Measurements from ENCODE around the gene ATG9B.
"Not testable (repeated sequence)": the region's sequence is repeated elsewhere in the genome, so short reads cannot be mapped to it uniquely, and the experiment has no call there.

The ATG9B gene

DNA sequence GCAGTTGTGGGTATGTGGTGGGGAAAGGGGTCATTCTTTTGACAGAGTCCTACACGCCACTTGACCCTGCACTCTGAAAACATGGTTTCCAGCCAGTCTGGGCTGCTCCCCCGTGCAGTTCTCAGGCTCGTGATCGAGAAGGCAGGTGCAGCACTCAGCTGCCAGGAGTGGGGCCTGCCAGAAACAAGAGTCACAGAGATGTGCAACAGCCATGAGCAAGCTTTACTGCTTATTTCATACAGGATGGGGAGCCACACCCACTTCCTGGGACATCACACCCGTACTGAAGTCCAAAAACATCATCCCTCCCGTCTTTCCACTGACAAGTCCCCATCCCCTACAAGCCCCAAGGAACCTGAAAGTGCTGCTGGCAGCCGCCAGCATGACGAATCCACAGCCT lies 9.3 kb downstream of the ATG9B start:
- DNase-seq (ENCODE audit: low spot score), result peak; percentile 57

DNA sequence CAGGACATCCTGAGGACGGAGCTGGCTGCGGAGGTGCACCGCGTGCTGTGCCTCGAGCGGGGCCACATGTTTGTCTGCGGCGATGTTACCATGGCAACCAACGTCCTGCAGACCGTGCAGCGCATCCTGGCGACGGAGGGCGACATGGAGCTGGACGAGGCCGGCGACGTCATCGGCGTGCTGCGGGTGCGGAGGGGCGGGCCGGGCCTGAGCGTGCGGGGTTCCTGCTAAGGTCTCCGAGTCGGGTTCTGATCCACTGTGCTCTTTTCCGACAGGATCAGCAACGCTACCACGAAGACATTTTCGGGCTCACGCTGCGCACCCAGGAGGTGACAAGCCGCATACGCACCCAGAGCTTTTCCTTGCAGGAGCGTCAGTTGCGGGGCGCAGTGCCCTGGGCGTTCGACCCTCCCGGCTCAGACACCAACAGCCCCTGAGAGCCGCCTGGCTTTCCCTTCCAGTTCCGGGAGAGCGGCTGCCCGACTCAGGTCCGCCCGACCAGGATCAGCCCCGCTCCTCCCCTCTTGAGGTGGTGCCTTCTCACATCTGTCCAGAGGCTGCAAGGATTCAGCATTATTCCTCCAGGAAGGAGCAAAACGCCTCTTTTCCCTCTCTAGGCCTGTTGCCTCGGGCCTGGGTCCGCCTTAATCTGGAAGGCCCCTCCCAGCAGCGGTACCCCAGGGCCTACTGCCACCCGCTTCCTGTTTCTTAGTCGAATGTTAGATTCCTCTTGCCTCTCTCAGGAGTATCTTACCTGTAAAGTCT lies 10.4 kb downstream of the ATG9B start:
- peak; percentile 93 for DNase-seq (ENCODE audit: low spot score)

DNA sequence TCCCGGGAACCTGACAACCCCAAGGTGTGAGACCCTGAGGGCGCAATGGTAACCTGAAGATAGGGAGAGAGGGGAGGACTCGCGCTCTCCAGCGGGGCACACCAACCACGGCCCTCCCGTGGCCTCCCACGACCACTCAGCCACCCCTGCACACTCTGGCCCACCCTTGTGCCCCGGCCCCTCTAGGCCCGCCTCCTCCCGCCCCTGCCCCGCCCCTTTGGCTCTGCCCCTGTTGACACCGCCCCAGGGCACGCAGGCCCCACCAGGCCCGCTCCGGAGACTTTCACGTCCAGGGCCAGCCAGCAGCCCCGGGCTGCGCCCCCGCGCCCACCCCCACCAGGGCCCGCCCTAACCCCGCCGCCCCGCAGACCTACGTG lies 10.9 kb downstream of the ATG9B start:
- DNase-seq (ENCODE audit: low spot score), result no peak

DNA sequence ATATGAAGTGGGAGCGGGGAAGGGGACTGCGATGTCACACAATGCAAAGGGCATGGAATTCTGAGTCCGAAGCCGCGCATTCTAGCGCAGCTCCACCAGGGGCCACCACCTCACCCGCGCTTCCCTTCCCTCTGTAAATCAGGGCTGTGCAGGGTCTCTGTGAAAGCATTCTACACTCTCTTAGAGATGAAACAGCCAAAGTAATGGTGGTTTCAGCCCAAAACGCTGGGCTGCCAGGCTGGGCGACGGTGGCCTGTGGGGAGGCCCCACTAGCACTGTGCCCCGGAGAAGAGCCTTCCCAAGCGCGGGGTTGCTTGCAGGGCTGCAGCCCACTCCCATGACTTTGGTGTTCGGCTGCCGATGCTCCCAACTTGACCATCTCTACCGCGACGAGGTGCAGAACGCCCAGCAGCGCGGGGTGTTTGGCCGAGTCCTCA lies 11.4 kb downstream of the ATG9B start:
- peak; percentile 19 for DNase-seq (ENCODE audit: low spot score)

DNA sequence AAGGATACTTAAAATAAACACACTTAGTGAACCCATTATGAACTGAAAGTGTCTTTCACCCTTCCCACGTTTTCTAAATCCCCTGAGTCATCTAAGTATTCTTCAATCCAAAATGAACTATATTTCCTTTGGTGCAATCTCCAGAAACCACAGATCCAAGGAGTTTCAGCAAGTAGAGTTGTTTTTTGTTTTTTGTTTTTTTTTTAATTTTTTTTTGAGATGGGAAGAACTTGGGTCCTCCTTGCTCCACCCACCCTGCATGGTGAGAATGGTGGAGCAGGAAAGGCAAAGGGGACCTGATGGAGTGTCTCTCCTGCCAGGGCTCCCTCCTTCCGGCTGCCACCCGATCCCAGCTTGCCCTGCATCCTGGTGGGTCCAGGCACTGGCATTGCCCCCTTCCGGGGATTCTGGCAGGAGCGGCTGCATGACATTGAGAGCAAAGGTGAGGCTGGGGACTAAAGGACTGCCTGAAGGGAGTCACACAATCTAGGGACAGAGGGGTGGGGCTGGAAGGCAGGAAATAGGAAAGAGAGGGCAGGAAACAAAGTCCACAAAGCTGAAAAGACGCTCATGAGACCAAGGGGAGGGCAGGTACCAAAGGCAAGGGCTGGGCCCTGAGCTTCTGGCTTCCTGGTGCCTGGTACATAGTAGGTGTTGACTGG lies 12.1 kb downstream of the ATG9B start:
- no peak for DNase-seq (ENCODE audit: low spot score)

DNA sequence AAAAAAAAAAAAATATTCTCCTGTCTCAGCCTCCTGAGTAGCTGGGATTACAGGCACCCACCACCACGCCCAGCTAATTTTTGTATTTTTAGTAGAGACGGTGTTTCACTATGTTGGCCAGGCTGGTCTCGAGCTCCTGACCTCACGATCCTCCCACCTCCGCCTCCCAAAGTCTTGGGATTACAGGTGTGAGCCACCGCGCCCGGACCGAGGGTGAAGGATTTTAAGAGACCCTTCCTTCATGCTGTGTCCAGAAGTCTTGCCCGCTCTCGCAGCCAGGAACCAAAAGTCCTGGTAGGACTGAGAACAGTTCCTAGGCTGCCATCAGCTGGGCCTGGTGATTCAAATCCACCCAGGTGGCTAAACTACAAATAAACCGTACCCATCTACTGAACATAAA lies 12.7 kb downstream of the ATG9B start:
- not testable (repeated sequence) for DNase-seq (ENCODE audit: low spot score)

DNA sequence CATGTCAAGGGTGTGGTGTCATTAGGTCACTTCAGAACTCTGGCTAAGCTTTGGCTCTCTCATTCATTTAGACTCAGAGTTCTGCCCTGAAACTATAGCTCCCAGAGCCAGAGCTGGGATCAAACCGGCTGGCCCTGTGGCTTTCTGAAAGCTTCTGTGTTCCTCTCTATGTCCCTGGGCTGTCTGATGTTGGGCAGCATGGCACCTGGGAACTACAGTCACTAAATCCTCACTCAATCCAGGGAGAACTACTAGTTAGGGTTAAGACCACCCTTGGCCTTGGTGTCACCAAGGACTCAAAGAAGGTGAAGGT lies 13.2 kb downstream of the ATG9B start:
- DNase-seq (ENCODE audit: low spot score), result no peak

DNA sequence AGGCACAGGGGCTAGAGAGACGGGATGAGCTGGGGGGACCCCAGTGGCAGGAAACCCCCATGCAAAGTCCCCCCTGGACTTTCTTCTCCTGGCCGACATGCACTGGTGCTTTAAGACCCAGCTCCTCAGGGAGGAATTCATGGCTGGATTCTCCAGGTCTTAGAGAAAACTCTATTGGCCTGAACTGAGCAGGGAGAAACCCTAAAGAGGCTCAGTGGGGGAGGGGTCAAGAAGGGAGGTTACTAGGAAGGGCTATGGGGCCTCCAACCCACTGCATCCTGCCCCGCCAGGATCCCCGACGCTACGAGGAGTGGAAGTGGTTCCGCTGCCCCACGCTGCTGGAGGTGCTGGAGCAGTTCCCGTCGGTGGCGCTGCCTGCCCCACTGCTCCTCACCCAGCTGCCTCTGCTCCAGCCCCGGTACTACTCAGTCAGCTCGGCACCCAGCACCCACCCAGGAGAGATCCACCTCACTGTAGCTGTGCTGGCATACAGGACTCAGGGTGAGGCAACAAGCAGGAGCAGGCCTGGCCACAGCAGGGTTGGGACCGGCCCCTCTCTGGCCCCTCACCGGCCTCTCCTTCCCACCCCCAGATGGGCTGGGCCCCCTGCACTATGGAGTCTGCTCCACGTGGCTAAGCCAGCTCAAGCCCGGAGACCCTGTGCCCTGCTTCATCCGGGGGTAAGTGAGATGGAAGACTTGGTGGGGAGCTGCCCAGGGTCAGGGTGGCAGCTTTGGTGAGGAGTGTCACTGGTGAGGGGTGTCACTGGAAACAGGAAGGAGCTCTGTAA lies 13.8 kb downstream of the ATG9B start:
- DNase-seq (ENCODE audit: low spot score), result peak; percentile 41

DNA sequence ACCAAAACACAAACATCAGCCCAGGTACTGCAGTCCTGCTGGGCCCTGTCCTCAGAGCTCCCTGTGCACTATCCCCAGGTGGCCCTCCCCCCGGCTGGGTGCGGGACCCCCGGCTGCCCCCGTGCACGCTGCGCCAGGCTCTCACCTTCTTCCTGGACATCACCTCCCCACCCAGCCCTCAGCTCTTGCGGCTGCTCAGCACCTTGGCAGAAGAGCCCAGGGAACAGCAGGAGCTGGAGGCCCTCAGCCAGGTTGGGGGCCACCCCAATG lies 14.3 kb downstream of the ATG9B start:
- no peak for DNase-seq (ENCODE audit: low spot score)

DNA sequence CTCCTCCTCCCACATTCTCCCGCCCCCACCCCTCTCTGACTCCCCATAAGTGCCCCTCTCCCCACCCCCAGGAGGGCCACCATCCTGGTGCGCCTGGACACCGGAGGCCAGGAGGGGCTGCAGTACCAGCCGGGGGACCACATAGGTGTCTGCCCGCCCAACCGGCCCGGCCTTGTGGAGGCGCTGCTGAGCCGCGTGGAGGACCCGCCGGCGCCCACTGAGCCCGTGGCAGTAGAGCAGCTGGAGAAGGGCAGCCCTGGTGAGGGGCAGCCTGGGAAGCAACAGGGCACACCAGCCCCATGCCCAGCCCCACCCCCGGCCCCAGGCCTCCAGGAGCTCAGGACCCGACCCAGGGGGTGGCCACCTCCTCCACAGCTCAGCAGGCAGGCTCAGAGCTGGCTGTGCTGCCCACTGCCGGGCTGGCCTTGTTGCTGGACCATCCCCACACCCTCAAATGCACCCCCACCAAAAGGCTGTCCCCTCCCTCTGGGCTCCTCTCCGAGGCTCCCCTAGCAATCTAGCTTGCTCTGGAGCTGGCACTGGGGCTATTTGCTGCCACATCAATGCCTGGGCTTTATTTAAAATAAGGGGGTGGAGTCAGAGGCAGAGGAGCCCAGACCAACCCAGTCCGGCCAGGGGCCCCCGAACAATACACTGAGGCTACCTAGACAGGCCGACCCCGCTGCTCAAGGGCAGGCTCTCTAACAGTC lies 14.8 kb downstream of the ATG9B start:
- DNase-seq (ENCODE audit: low spot score), result no peak

DNA sequence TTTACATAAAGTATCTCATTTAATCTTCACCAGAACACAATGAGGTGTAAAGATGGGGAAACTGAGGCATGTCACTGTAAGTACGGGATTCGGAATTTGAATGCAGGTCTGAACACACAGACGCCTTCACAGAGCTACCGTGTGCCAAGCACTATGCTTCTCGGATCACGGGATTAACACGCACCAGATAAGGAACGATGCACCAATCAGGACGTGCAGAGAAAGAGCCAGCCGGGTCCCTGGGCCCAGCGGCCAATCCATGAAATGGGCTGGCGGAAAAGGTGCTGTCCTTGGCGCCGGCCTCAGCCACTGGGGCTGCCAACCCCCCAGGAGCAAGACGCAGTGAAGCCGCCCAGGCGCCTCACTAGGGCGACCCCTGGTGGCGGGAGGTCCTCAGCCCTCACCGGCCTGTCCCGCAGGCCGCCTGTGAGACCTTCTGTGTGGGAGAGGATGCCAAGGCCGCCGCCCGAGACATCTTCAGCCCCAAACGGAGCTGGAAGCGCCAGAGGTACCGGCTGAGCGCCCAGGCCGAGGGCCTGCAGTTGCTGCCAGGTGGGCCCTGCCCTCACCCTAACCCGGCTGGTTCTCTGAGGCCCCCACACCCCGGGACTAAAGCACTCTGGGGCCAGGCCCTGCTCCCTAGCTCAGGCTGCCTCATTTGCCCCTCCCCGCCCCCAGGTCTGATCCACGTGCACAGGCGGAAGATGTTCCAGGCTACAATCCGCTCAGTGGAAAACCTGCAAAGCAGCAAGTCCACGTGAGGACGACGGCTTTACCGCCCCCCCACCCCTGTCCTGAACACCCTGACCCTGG lies 15.6 kb downstream of the ATG9B start:
- DNase-seq (ENCODE audit: low spot score), result peak; percentile 89

DNA sequence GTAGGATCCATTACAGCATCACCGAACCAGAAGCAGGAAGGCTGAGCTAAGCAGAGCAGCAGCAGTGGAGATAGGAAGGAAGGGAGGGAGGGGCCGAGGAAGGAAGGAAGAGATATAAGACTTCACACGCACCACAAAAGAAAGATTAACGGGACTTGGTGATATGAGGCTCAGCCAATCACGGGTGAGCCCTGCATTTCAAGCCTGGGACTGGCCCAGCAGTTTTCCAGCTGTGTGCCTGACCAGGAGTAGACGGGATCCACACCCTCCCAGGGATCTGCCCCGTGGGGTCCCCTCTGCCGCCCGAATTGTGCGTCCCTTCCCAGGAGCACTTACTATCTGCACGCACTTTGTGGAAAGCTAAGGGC lies 16.2 kb downstream of the ATG9B start:
- DNase-seq (ENCODE audit: low spot score), result peak; percentile 48

DNA sequence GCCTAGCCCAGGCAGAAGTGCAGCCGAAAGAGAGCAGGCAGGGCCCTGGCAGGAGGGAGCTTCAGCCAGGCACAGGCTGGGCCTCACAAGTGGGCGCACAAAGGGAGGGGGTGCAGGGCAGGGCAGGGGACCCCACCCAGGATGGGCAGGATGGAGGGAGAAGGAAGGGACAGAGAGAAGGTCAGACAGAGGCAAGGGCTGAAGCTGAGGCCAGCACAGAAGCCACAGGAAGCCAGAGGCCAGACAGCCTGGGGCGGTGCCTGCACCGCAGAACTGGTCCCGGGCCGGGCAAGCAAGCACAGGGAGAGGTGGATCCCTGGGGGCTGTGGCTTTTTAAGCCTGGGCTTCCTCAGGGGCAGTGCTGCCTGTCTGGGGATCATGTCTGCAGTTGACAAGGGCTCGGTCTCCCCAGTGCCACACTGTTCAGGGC lies 16.8 kb downstream of the ATG9B start:
- no peak for DNase-seq (ENCODE audit: low spot score)

DNA sequence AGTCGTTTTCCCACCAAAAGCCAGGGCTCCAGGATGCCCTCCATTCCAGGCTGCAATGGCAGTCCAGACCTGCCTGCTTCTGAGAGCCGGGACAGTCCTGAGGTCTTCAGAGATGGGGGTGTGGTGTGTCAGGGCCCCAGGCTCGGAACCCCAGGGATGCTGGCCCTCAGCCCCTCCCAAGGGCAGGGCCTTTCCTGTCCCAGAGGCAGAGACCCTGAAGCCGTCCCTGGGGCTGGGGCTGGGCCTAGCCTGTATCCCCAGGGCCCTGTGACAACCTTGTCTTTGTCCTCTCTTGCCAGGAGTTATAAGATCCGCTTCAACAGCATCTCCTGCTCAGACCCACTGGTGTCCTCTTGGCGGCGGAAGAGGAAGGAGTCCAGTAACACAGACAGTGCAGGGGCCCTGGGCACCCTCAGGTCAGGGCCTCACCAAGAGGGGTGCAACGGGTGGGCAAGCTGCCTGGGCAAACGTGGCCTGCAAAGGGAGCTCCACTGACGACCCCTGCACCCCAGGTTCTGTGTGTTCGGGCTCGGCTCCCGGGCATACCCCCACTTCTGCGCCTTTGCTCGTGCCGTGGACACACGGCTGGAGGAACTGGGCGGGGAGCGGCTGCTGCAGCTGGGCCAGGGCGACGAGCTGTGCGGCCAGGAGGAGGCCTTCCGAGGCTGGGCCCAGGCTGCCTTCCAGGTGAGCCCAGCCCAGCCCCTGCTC lies 17.5 kb downstream of the ATG9B start:
- DNase-seq (ENCODE audit: low spot score), result no peak

DNA sequence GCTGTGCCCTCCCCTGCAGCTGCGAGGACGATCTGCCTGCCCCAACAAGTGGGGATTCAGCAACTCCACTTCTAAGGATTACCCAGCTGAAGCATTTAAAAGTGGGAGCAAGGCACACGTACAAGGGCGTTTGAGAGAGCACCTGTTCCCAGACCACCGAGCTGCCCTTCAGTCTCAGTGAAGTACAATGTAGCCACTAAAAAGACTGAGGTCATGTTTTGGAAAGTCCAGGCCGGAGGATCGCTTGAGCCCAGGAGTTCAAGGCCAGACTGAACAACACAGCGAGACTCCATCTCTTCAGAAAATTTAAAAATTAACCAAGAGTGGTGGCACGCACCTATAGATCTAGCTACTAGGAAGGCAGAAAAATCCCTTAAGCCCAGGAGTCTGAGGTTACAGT lies 18.7 kb downstream of the ATG9B start:
- no peak for DNase-seq (ENCODE audit: low spot score)

DNA sequence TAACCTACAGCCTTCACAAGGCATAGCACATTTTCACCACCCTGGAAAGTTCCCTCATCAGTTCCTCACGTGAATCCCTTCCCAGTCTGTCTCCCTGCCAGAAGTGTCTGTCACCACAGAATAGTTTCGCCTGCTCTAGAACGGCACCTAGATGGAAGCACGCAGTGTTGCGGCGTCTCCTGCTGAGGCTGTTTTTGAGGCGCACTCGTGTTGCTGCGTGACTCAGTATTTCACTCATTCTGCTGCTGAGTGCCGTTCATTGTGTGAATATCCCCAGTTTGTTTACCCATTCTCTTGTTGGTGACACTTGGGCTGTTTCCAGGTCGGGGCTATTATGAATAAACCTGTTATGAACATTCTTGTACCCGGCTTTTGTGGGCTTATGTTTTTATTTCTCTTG lies 20.7 kb downstream of the ATG9B start:
- DNase-seq (ENCODE audit: low spot score), result no peak

DNA sequence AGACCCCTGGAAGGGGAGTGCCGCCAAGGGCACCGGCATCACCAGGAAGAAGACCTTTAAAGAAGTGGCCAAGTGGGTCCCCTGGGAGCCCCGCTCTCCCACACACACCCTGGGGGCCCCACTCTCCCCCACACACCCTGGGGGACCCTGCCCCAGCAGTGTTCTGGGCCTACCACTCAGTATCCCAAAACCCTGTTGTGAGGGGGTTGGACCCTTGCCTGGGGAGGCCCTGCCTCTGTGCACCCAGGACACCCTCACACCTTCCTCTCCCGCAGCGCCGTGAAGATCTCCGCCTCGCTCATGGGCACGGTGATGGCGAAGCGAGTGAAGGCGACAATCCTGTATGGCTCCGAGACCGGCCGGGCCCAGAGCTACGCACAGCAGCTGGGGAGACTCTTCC lies 22.7 kb downstream of the ATG9B start:
- no peak for DNase-seq (ENCODE audit: low spot score)

DNA sequence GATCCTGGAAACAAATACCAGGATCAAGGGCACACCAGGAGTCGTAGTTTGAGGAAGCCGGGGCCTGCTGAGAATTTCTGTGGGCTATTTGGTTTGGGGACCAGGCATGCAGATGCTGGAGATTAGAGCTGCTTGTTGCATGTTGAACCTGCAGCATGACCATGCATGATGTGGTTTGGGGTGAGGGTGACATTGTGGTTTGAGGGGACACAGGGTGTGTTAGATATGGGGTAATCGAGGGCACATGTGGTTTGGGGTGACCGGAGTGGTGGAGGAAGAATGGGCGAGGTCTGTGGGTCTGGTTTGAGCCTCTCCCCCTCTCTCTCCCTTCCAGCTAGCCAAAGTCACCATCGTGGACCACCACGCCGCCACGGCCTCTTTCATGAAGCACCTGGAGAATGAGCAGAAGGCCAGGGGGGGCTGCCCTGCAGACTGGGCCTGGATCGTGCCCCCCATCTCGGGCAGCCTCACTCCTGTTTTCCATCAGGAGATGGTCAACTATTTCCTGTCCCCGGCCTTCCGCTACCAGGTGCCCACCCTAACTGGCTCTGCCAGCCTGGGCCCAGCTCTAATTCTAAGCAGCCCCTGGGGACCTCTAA lies 23.3 kb downstream of the ATG9B start:
- no peak for DNase-seq (ENCODE audit: low spot score)

DNA sequence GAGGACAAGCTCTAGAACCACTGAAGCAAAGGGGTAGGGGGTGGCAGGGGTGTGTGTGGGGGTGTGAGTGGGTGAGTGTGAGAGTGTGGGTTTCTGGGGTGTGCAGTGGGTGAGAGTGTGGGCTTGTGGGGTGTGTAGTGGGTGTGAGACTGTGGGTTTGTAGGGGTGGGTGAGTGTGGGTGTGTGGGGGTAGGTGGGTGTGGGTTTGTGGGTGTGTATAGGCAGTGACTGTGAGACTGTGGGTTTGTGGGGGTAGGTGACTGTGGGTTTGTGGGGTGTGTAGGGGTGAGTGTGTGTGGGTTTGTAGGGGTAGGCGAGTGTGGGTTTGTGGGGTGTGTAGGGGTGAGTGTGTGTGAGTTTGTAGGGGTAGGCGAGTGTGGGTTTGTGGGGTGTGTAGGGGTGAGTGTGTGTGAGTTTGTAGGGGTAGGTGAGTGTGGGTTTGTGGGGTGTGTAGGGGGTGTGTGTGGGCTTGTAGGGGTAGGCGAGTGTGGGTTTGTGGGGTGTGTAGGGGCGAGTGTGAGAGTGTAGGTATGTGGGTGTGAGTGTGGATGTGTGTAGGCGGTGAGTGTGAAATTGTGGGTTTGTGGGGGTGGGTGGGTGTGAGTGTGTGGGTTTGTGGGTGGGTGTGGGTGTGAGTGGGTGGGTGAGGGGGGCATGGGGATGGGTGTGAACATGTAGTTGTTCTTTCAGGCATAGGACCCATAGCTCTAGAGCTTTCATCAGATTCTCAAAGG lies 24.6 kb downstream of the ATG9B start:
- DNase-seq (ENCODE audit: low spot score), result no peak

DNA sequence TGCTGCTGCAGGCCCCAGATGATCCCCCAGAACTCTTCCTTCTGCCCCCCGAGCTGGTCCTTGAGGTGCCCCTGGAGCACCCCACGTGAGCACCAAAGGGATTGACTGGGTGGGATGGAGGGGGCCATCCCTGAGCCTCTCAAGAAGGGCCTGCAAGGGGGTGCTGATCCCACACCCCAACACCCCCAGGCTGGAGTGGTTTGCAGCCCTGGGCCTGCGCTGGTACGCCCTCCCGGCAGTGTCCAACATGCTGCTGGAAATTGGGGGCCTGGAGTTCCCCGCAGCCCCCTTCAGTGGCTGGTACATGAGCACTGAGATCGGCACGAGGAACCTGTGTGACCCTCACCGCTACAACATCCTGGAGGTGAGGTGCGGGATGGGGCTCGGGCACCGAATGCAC lies 25.3 kb downstream of the ATG9B start:
- DNase-seq (ENCODE audit: low spot score), result no peak
